Hepatocyte (in vitro differentiated cells): ENCODE measurements around the gene YWHAG.

Experiments used
- CTCF ChIP-seq: fragments of 200-600 bp; sonication (generic); IDR thresholded peaks from 2 replicates; pipeline ENCODE4 v1.5.1; 2016; ENCODE audit warnings: antibody characterized with exemption, mild to moderate bottlenecking; ENCODE audit not compliant: poor library complexity
- EZH2 ChIP-seq: fragments of 200-600 bp; sonication (generic); IDR thresholded peaks from 2 replicates; pipeline ENCODE4 v1.6.1; 2016; ENCODE audit warnings: antibody characterized with exemption, mild to moderate bottlenecking, borderline replicate concordance
- EZH2phosphoT487 ChIP-seq: fragments of 200-600 bp; sonication (generic); IDR thresholded peaks from one replicate; pipeline ENCODE4 v1.6.1; 2018; ENCODE audit warnings: antibody characterized with exemption, mild to moderate bottlenecking, low read depth, moderate library complexity; ENCODE audit not compliant: unreplicated experiment, severe bottlenecking

GRCh38 chr7:76332078-76332477 lies 26.7 kb downstream of the YWHAG start:
- TF ChIP-seq CTCF = no peak
- TF ChIP-seq EZH2 = no peak
- no peak for TF ChIP-seq EZH2phosphoT487
